C4-2B (cell line): ENCODE measurements around the gene ZBTB16.
A peak's percentile ranks its signal among the peaks of the same experiment; 100 is the strongest.

Source experiments
- H3K27ac ChIP-seq: fragments of 450-650 bp; 2 replicates; pipeline ENCODE4 v1.5.1; 2017
- ZFX ChIP-seq: fragments of 450-650 bp; IDR thresholded peaks from 2 replicates; pipeline ENCODE4 v1.6.1; 2017
- TF ChIP-seq, protein P1 (sequence below): fragments of 450-650 bp; conservative IDR thresholded peaks from 2 replicates; pipeline ENCODE4 v1.5.1; 2017; ENCODE audit warnings: mild to moderate bottlenecking

Gene ZBTB16

GRCh38 chr11:114215428-114215827 lies 155.9 kb downstream of the ZBTB16 start:
- TF ChIP-seq, protein P1, sequence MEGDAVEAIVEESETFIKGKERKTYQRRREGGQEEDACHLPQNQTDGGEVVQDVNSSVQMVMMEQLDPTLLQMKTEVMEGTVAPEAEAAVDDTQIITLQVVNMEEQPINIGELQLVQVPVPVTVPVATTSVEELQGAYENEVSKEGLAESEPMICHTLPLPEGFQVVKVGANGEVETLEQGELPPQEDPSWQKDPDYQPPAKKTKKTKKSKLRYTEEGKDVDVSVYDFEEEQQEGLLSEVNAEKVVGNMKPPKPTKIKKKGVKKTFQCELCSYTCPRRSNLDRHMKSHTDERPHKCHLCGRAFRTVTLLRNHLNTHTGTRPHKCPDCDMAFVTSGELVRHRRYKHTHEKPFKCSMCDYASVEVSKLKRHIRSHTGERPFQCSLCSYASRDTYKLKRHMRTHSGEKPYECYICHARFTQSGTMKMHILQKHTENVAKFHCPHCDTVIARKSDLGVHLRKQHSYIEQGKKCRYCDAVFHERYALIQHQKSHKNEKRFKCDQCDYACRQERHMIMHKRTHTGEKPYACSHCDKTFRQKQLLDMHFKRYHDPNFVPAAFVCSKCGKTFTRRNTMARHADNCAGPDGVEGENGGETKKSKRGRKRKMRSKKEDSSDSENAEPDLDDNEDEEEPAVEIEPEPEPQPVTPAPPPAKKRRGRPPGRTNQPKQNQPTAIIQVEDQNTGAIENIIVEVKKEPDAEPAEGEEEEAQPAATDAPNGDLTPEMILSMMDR, result no peak
- TF ChIP-seq ZFX, result no peak
- no peak overlapping the region for H3K27ac ChIP-seq

DNA sequence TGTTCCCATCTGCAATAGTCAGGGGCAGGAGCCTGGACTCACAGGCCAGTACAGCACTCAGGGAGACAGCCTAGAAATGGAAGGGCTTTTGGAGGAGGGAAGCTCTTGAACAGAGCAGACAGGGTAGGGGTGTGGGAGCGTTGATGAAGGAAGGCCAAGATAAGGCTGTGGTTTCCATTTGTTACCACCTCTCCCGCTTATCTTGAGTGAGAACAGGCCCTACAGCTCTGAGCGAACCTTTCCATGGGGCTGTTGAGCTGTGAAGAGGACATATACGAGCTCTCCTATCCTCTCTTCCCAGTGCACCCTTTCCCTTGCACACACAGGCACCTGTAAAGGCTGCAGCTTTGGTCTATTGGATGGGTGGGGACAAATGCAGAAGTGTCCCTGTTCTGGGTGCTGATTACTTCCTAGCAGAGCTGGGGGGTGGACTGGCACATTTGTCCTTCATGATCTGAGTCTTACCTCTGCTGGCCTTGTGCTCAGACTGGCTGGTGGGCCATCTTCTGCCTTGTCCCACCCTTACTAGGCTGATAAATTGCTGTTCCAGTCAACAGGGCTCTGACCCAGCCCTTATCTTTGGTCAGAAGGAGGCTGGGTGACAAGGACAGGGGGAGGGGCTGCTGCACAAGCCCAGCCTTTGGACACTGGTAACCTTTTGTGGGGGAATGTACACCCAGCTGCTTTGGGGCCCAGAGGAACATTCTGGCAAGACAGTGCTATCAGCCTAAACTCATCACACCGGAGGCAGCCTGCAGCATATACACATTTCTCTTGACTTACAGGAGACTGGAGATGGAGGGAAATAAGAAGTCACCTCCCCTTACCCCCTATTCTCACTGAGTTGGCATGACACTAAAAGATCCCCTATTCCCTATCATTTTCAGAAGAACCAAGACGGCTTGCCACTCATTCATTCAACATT lies 156.6 kb downstream of the ZBTB16 start:
- no peak overlapping the region for H3K27ac ChIP-seq
- no peak for TF ChIP-seq ZFX
- TF ChIP-seq, protein P1, result no peak

GRCh38 chr11:114216796-114217180 lies 157.3 kb downstream of the ZBTB16 start:
- H3K27ac ChIP-seq, result no peak overlapping the region
- TF ChIP-seq, protein P1, result no peak
- TF ChIP-seq ZFX, result no peak

- no peak for TF ChIP-seq ZFX
- TF ChIP-seq, protein P1, result no peak
These were observed 159.0 kb downstream of the ZBTB16 start for GRCh38 chr11:114218508-114218907.

DNA sequence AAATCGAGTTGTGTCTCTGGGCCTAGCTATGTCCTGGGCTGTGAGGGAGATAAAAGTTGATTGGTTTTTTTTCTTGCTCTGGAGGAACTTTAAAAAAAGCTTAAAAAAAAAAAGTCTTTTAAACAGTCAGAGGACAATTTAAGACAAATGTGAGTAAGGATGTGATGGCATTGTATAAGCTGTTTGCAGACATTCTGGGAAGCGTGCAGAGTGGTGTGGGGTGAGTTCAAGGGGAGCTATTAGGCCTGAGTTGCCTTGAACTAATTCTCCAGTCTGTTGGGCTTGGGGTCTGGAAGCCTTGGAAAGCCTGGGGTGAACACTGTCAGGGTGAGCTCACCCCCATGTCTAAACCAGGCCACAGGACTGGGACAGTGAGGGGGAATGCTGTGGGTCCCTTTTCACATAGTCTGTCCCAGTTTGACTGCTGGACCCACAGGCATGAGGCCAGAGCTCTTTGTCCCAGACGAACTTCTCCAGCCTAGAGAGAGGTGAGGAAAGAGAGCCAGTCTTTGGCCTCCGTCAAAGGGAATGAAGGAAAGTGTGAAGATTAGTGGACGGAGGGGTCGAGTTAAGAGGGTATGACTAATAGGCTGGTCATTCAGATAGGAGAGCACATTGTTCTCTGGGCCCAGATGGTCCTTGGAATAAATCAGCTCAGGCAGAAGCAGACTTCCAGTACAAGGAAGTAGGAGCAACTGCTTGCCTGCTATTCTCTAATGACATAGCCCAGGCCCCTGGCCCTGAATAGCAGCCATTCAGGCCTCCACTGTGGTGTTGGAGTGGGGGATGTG lies 160.2 kb downstream of the ZBTB16 start:
- TF ChIP-seq ZFX, result no peak
- TF ChIP-seq, protein P1, result no peak
- H3K27ac ChIP-seq, result peak overlapping the region; percentile 8; the same call in 1 of the 2 replicates

More at GRCh38 chr11:114218508-114218907, 159.0 kb downstream of the ZBTB16 start:
- H3K27ac ChIP-seq, result no peak overlapping the region

GRCh38 chr11:114221037-114221436 lies 161.5 kb downstream of the ZBTB16 start:
- TF ChIP-seq, protein P1, result no peak
- no peak for TF ChIP-seq ZFX
- H3K27ac ChIP-seq, result no peak overlapping the region

GRCh38 chr11:114225661-114226060 lies 166.2 kb downstream of the ZBTB16 start:
- TF ChIP-seq ZFX, result no peak
- TF ChIP-seq, protein P1, result no peak
- no peak overlapping the region for H3K27ac ChIP-seq
